ENCODE data around the gene BLNK.
"Not testable (repeated sequence)": the region's sequence is repeated elsewhere in the genome, so short reads cannot be mapped to it uniquely, and the experiment has no call there.

Gene BLNK

GRCh38 chr10:96311180-96311715 lies 39.9 kb upstream of the BLNK start:
- no peak overlapping the region for H3K4me3 ChIP-seq (ENCODE audit: low read depth, low read length)
- H3K79me2 ChIP-seq = no peaks in the 10 kb centered on the region
- no peak overlapping the region for H2AFZ ChIP-seq
- H3K4me1 ChIP-seq = peaks cover 3% of the 10 kb centered on the region
- H3K36me3 ChIP-seq (ENCODE audit: control insufficient read depth, insufficient read depth, low read length) = no peaks in the 10 kb centered on the region
- no peak for TF ChIP-seq CTCF (IDR thresholded peaks at IDR 0.05)
- no peaks in the 10 kb centered on the region for H3K9me3 ChIP-seq (ENCODE audit: control insufficient read depth, low read length)
- H3K27ac ChIP-seq = no peak overlapping the region
- no peak overlapping the region for H3K4me2 ChIP-seq (ENCODE audit: low read length)
- no peak overlapping the region for H3K9ac ChIP-seq
- H3K27me3 ChIP-seq (ENCODE audit: control insufficient read depth, insufficient read depth, low read length) = no peaks in the 10 kb centered on the region

- H3K4me2 ChIP-seq (ENCODE audit: low read length) = no peak overlapping the region
- H3K9ac ChIP-seq = no peak overlapping the region
- H3K27ac ChIP-seq = no peak overlapping the region
- no peaks in the 10 kb centered on the region for H3K27me3 ChIP-seq (ENCODE audit: control insufficient read depth, insufficient read depth, low read length)
- no peaks in the 10 kb centered on the region for H3K9me3 ChIP-seq (ENCODE audit: control insufficient read depth, low read length)
- no peak for TF ChIP-seq CTCF (IDR thresholded peaks at IDR 0.05)
- peaks cover 3% of the 10 kb centered on the region for H3K4me1 ChIP-seq
- no peak overlapping the region for H3K4me3 ChIP-seq (ENCODE audit: low read depth, low read length)
- no peaks in the 10 kb centered on the region for H3K36me3 ChIP-seq (ENCODE audit: control insufficient read depth, insufficient read depth, low read length)
- H2AFZ ChIP-seq = peak overlapping the region; percentile 56
- H3K79me2 ChIP-seq = no peaks in the 10 kb centered on the region
Observed at GRCh38 chr10:96310321-96310669, 38.9 kb upstream of the BLNK start.

GRCh38 chr10:96309628-96310320 lies 38.4 kb upstream of the BLNK start:
- no peak for TF ChIP-seq CTCF (IDR thresholded peaks at IDR 0.05)
- no peak overlapping the region for H3K27ac ChIP-seq
- no peaks in the 10 kb centered on the region for H3K9me3 ChIP-seq (ENCODE audit: control insufficient read depth, low read length)
- H3K4me2 ChIP-seq (ENCODE audit: low read length) = no peak overlapping the region
- peaks cover 3% of the 10 kb centered on the region for H3K4me1 ChIP-seq
- no peaks in the 10 kb centered on the region for H3K36me3 ChIP-seq (ENCODE audit: control insufficient read depth, insufficient read depth, low read length)
- no peaks in the 10 kb centered on the region for H3K27me3 ChIP-seq (ENCODE audit: control insufficient read depth, insufficient read depth, low read length)
- H3K4me3 ChIP-seq (ENCODE audit: low read depth, low read length) = no peak overlapping the region
- H3K9ac ChIP-seq = no peak overlapping the region
- H3K79me2 ChIP-seq = no peaks in the 10 kb centered on the region
- H2AFZ ChIP-seq = no peak overlapping the region

- H3K79me2 ChIP-seq; H3K36me3 ChIP-seq (ENCODE audit: control insufficient read depth, insufficient read depth, low read length); H3K4me1 ChIP-seq; H2AFZ ChIP-seq; H3K9ac ChIP-seq; H3K27me3 ChIP-seq (ENCODE audit: control insufficient read depth, insufficient read depth, low read length); H3K4me2 ChIP-seq (ENCODE audit: low read length); H3K9me3 ChIP-seq (ENCODE audit: control insufficient read depth, low read length); H3K27ac ChIP-seq; H3K4me3 ChIP-seq (ENCODE audit: low read depth, low read length): not testable (repeated sequence)
Observed at GRCh38 chr10:96308854-96309253, 37.5 kb upstream of the BLNK start.

GRCh38 chr10:96306516-96306915 lies 35.1 kb upstream of the BLNK start:
- Histone ChIP-seq H3K79me2 (no peaks in the 10 kb centered on the region), H2AFZ (no peak overlapping the region)

More at GRCh38 chr10:96306516-96306915, 35.1 kb upstream of the BLNK start:
- no peaks in the 10 kb centered on the region for H3K4me1 ChIP-seq
- H3K9ac ChIP-seq = no peak overlapping the region
- no peaks in the 10 kb centered on the region for H3K27me3 ChIP-seq (ENCODE audit: control insufficient read depth, insufficient read depth, low read length)
- TF ChIP-seq CTCF (IDR thresholded peaks at IDR 0.05) = no peak
- no peak overlapping the region for H3K4me2 ChIP-seq (ENCODE audit: low read length)
- no peaks in the 10 kb centered on the region for H3K9me3 ChIP-seq (ENCODE audit: control insufficient read depth, low read length)
- no peak overlapping the region for H3K27ac ChIP-seq
- no peaks in the 10 kb centered on the region for H3K36me3 ChIP-seq (ENCODE audit: control insufficient read depth, insufficient read depth, low read length)
- no peak overlapping the region for H3K4me3 ChIP-seq (ENCODE audit: low read depth, low read length)

Measured in parathyroid adenoma (tissue), 2 donors.